DND-41 (cell line): Measurements from ENCODE around the gene KAZN.

Experiments
- EZH2 ChIP-seq: IDR thresholded peaks from 3 replicates; pipeline ENCODE4 v1.6.1; 2012; ENCODE audit warnings: borderline replicate concordance, low read depth, mild to moderate bottlenecking, moderate library complexity, low read length, inconsistent platforms; ENCODE audit not compliant: severe bottlenecking
- TF ChIP-seq, protein P1 (sequence below): IDR thresholded peaks from 2 replicates; pipeline ENCODE4 v1.5.1; 2012; ENCODE audit warnings: borderline replicate concordance, low read length, moderate library complexity, mild to moderate bottlenecking; ENCODE audit not compliant: poor library complexity, severe bottlenecking; ENCODE audit errors: extremely low read depth

DNA sequence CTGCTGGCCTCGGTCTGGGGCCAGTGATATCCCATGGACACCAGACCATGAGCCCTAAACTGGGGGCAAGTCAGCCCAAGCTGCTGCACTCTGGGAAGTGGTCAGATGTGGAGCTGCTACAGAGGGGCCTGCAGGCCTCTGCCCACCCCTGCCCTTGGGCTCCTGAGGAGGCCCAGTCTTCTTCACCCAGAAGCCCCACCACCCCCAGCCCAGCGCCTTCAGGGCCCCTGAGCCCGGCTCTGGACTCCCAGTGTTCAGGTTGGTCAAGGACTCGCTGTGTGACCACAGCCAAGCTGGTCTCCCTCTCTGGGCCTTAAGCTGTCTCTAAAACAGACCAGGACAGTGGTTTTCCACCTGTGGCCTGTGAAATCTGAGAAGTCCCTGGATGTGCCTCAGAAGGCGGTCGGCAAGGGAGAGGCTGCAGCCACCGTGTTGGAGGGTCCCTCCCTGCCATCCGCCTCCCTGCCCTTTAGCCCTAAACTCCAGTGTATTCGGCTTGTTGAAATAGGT, 475.4 kb downstream of the KAZN start:
- TF ChIP-seq, protein P1, sequence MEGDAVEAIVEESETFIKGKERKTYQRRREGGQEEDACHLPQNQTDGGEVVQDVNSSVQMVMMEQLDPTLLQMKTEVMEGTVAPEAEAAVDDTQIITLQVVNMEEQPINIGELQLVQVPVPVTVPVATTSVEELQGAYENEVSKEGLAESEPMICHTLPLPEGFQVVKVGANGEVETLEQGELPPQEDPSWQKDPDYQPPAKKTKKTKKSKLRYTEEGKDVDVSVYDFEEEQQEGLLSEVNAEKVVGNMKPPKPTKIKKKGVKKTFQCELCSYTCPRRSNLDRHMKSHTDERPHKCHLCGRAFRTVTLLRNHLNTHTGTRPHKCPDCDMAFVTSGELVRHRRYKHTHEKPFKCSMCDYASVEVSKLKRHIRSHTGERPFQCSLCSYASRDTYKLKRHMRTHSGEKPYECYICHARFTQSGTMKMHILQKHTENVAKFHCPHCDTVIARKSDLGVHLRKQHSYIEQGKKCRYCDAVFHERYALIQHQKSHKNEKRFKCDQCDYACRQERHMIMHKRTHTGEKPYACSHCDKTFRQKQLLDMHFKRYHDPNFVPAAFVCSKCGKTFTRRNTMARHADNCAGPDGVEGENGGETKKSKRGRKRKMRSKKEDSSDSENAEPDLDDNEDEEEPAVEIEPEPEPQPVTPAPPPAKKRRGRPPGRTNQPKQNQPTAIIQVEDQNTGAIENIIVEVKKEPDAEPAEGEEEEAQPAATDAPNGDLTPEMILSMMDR, result no peak
- TF ChIP-seq EZH2, result no peak
